Measurements from ENCODE around the gene NPC2.

The NPC2 gene

DNA sequence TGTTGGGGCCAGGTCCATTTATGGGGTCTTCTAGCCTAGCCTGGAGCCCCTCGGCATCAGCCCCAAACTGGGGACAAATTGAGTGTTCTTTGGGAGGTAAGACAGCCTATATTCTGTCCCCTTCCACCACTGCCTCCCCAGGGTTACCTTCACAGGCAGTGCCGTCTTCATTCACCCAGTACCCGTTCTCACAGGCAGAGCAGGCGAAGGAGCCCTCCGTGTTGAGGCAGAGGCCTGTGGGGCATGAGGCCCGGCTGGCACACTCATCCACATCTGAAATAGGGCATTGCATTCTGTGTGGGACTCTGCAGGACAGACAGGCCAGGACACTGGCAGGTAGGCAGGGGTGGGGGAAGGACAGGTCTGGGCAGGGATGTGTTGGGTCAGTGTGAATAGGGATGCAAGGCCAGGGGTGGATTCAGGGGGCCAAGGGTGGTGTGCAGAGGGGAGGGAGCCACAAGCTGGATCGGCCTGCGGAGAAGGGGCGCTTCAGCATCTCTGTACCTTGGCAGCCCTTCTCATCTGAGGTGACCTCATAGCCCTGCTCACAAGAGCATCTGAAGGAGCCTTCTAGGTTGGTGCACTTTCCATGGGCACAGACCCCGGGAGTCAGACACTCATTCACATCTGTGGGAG is 16.6 kb upstream of the NPC2 start:
- Histone ChIP-seq H3K27ac (ENCODE audit: low read length) (no peak overlapping the region), H3K36me3 (ENCODE audit: control insufficient read depth, insufficient read depth, low read length) (no peaks in the 10 kb centered on the region)

DNA sequence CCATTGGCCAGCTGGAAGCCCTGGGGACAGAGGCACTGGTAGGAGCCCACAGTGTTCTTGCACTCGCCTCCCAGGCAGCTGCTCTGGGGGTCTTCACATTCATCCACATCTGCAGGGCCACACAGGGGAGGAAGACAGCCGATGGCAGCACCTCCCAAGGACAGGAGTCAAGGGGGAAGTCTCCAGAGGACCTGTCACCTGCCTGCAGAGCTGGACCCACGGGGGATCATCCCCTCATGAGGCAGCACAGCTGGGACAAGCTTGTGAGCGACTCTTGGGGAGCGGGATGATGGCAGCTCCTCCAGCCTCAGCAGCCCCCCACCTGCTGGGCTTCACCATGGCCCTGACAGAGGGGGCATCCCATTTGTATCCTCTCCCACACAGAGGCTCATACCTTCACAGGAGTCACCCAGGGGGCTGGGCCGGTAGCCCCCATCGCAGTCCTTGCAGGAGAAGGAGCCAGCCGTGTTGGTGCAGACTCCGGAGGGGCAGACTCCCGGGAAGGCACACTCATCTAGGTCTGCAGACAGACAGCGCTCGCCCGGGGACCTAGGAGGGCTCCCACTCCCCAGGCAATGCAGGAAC is 15.8 kb upstream of the NPC2 start:
- H3K27ac ChIP-seq (ENCODE audit: low read length) = no peak overlapping the region
- peaks cover 3% of the 10 kb centered on the region for H3K4me1 ChIP-seq (ENCODE audit: control insufficient read depth, insufficient read depth, low read length)
- H3K36me3 ChIP-seq (ENCODE audit: control insufficient read depth, insufficient read depth, low read length) = no peaks in the 10 kb centered on the region
- H3K4me3 ChIP-seq (ENCODE audit: low read length) = no peak overlapping the region
- H3K27me3 ChIP-seq (ENCODE audit: control insufficient read depth, insufficient read depth, low read length) = no peaks in the 10 kb centered on the region
- no CpG with 5 or more reads among the region's 13 CpGs for WGBS (ENCODE audit: insufficient coverage, insufficient read length)
- DNase-seq (ENCODE audit: low read depth, low spot score) = no peak
- no peaks in the 10 kb centered on the region for H3K9me3 ChIP-seq (ENCODE audit: control insufficient read depth, insufficient read depth, low read length)

More for the DNA sequence above, 16.6 kb upstream of the NPC2 start:
- WGBS (ENCODE audit: insufficient coverage, insufficient read length) = no CpG with 5 or more reads among the region's 10 CpGs
- Histone ChIP-seq H3K4me3 (ENCODE audit: low read length) (no peak overlapping the region), H3K27me3 (ENCODE audit: control insufficient read depth, insufficient read depth, low read length) (no peaks in the 10 kb centered on the region), H3K4me1 (ENCODE audit: control insufficient read depth, insufficient read depth, low read length) (peaks cover 3% of the 10 kb centered on the region), H3K9me3 (ENCODE audit: control insufficient read depth, insufficient read depth, low read length) (no peaks in the 10 kb centered on the region)
- no peak for DNase-seq (ENCODE audit: low read depth, low spot score)

DNA sequence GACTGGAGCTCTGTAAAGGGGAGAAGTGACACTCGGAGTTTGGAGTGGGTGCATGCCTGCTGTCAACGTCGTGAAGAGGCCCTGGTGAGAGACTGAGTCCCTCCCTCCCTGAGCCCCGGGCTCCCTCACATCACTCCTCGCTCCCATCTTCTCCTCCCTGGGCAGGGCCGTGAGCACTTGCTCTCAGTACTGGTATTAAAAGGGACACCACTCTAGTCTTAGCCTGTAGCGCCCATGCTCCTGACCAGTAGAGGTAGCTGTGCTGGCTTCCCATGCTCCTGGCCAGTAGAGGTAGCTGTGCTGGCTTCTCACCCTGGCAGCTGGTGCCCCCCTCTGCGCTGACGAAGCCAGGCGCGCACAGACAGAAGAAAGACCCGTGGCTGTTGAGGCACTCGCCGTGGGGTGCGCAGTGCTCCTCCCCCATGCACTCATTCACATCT is 15.2 kb upstream of the NPC2 start:
- no peaks in the 10 kb centered on the region for H3K9me3 ChIP-seq (ENCODE audit: control insufficient read depth, insufficient read depth, low read length)
- no CpG with 5 or more reads among the region's 15 CpGs for WGBS (ENCODE audit: insufficient coverage, insufficient read length)
- H3K27me3 ChIP-seq (ENCODE audit: control insufficient read depth, insufficient read depth, low read length) = no peaks in the 10 kb centered on the region
- H3K4me3 ChIP-seq (ENCODE audit: low read length) = no peak overlapping the region
- H3K27ac ChIP-seq (ENCODE audit: low read length) = no peak overlapping the region
- H3K36me3 ChIP-seq (ENCODE audit: control insufficient read depth, insufficient read depth, low read length) = no peaks in the 10 kb centered on the region; the same call in 1 of the 2 replicates
- H3K4me1 ChIP-seq (ENCODE audit: control insufficient read depth, insufficient read depth, low read length) = peaks cover 3% of the 10 kb centered on the region
- no peak for DNase-seq (ENCODE audit: low read depth, low spot score)

DNA sequence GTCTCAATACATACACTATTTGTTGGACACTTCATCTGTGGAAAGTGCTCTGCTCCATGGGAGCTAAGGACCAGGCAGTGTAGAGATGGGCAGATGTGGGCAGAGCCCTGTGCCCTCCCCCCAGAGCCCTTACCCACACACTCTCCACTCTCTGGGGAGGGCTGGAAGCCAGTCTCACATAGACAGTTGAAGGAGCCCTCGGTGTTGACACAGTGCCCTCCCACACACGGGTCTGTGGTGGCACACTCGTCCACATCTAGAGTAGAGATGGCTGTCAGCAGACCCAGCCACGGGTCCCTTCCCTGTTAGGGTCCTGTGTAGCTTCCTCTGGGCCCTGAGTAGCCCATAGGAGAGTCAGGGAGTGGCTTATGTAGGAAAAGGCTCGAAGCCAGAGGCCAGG is 14.7 kb upstream of the NPC2 start:
- no peak overlapping the region for H3K27ac ChIP-seq (ENCODE audit: low read length)
- H3K9me3 ChIP-seq (ENCODE audit: control insufficient read depth, insufficient read depth, low read length) = no peaks in the 10 kb centered on the region
- WGBS (ENCODE audit: insufficient coverage, insufficient read length) = no CpG with 5 or more reads among the region's 5 CpGs
- no peak overlapping the region for H3K4me3 ChIP-seq (ENCODE audit: low read length)
- DNase-seq (ENCODE audit: low read depth, low spot score) = no peak
- H3K4me1 ChIP-seq (ENCODE audit: control insufficient read depth, insufficient read depth, low read length) = peaks cover 3% of the 10 kb centered on the region
- no peaks in the 10 kb centered on the region; the same call in 1 of the 2 replicates for H3K36me3 ChIP-seq (ENCODE audit: control insufficient read depth, insufficient read depth, low read length)
- no peaks in the 10 kb centered on the region for H3K27me3 ChIP-seq (ENCODE audit: control insufficient read depth, insufficient read depth, low read length)

DNA sequence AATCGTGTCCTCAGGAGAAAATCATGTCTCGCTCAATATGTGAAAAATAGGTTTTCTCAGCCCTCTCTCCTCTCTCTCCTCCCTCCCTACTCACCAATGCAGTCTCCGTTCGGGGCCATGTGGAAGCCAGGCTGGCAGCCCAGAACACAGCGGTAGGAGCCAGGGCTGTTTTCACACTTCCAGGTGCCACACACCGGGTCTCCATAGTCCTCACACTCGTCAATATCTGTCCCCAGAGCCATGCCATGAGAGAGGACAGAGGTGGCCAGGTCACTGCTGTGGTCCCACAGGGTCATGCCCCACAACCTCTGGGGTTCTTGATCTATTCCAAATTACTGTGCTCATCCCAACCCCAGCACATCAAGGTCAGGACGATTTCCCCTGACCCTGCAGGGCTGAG is 14.0 kb upstream of the NPC2 start:
- DNase-seq (ENCODE audit: low read depth, low spot score) = no peak
- H3K9me3 ChIP-seq (ENCODE audit: control insufficient read depth, insufficient read depth, low read length) = no peaks in the 10 kb centered on the region
- peaks cover 3% of the 10 kb centered on the region for H3K4me1 ChIP-seq (ENCODE audit: control insufficient read depth, insufficient read depth, low read length)
- H3K27ac ChIP-seq (ENCODE audit: low read length) = no peak overlapping the region
- H3K36me3 ChIP-seq (ENCODE audit: control insufficient read depth, insufficient read depth, low read length) = no peaks in the 10 kb centered on the region; the same call in 1 of the 2 replicates
- no peak overlapping the region for H3K4me3 ChIP-seq (ENCODE audit: low read length)
- WGBS (ENCODE audit: insufficient coverage, insufficient read length) = no CpG with 5 or more reads among the region's 8 CpGs
- no peaks in the 10 kb centered on the region for H3K27me3 ChIP-seq (ENCODE audit: control insufficient read depth, insufficient read depth, low read length)

DNA sequence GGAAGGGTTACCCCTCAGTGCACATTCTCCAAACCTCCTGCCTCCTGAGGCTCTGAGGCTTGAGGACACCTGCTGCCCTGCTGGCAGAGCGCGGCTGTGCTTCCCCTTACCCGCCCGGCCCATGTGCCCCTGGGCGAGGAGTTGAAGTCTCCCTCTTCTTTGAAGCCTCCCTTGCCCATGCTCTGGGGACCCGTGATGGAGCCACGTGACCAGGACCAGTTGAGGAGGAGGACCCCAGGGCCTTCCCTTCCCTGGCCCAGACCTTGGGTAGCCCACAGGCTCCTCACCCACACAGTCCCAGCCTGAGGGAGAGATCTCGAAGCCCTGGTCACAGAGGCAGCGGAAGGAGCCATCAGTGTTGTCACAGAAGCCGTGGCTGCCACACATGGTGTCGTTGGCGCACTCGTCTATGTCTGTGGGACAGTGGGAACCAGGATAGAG is 13.3 kb upstream of the NPC2 start:
- H3K4me1 ChIP-seq (ENCODE audit: control insufficient read depth, insufficient read depth, low read length) = peaks cover 4% of the 10 kb centered on the region

DNA sequence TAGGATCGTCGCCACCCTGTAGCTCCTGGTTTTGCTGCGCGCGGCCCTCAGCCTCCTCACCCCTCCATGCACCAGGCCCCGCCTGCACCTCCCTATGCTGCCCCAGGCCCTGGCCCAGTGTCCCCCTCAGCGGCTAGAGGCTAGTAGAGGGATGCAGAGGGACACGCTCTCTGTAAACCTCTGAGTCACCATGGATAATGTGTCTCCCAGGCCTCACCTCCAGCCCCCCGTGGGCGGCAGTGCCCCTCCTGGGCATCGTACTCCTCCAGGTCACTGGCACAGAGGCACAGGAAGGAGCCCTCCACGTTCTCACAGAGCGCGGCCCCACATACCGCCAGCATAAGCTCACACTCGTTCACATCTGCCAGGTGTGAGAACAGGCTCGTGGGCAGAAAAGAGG is 12.7 kb upstream of the NPC2 start:
- no peak overlapping the region for H3K4me3 ChIP-seq (ENCODE audit: low read length)
- peaks cover 6% of the 10 kb centered on the region for H3K4me1 ChIP-seq (ENCODE audit: control insufficient read depth, insufficient read depth, low read length)
- H3K27ac ChIP-seq (ENCODE audit: low read length) = no peak overlapping the region
- WGBS (ENCODE audit: insufficient coverage, insufficient read length) = no CpG with 5 or more reads among the region's 17 CpGs
- no peaks in the 10 kb centered on the region; the same call in 1 of the 2 replicates for H3K36me3 ChIP-seq (ENCODE audit: control insufficient read depth, insufficient read depth, low read length)
- DNase-seq (ENCODE audit: low read depth, low spot score) = no peak
- H3K27me3 ChIP-seq (ENCODE audit: control insufficient read depth, insufficient read depth, low read length) = no peaks in the 10 kb centered on the region
- no peaks in the 10 kb centered on the region for H3K9me3 ChIP-seq (ENCODE audit: control insufficient read depth, insufficient read depth, low read length)

More for the DNA sequence above, 13.3 kb upstream of the NPC2 start:
- DNase-seq (ENCODE audit: low read depth, low spot score) = no peak
- no CpG with 5 or more reads among the region's 13 CpGs for WGBS (ENCODE audit: insufficient coverage, insufficient read length)
- Histone ChIP-seq H3K4me3 (ENCODE audit: low read length) (no peak overlapping the region), H3K36me3 (ENCODE audit: control insufficient read depth, insufficient read depth, low read length) (no peaks in the 10 kb centered on the region; the same call in 1 of the 2 replicates), H3K27me3 (ENCODE audit: control insufficient read depth, insufficient read depth, low read length) (no peaks in the 10 kb centered on the region), H3K27ac (ENCODE audit: low read length) (no peak overlapping the region), H3K9me3 (ENCODE audit: control insufficient read depth, insufficient read depth, low read length) (no peaks in the 10 kb centered on the region)

DNA sequence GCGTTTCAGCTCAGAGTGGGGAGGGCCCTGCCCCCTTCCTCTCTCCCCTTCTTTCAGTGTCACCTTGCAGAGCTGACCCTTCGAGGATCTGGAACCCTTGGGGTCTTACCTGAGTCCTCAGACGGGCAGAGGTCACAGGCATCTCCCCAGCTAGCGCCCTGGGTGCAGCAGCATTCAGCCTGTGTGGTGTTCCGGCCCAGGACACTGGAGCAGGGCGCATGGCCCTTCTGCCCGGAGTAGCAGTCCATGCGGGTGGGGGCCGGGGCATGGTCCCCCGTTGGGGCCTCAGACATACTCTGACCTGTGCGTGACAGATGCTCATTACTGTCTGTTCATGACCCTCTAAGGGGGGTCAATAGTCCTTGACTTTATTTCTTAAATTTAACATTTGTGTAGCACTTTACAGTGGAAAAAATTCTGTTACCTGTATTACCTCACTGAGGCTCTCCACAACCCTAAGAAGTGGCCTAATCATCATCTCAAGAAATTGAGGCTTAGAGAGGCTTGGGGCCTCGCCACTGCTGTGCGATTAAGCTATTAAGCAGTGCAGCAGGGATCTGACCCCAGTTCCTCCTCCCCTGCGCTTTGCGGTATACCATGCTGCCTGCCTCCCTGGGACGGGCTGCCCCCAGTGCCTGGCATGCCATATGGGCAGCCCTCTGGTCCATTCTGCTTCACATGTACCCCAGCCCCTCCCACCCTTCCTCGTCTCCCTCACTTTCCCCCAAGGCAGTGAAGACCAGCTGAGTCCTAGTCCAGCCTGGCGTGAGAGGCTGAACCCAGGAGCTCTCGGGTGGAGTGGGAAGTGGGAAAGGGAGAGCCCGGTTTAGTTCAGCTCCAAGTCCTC is 12.0 kb upstream of the NPC2 start:
- Histone ChIP-seq H3K4me3 (ENCODE audit: low read length) (no peak overlapping the region), H3K27ac (ENCODE audit: low read length) (no peak overlapping the region), H3K36me3 (ENCODE audit: control insufficient read depth, insufficient read depth, low read length) (no peaks in the 10 kb centered on the region; the same call in 1 of the 2 replicates), H3K9me3 (ENCODE audit: control insufficient read depth, insufficient read depth, low read length) (no peaks in the 10 kb centered on the region), H3K4me1 (ENCODE audit: control insufficient read depth, insufficient read depth, low read length) (peaks cover 10% of the 10 kb centered on the region), H3K27me3 (ENCODE audit: control insufficient read depth, insufficient read depth, low read length) (no peaks in the 10 kb centered on the region)
- no CpG with 5 or more reads among the region's 20 CpGs for WGBS (ENCODE audit: insufficient coverage, insufficient read length)
- DNase-seq (ENCODE audit: low read depth, low spot score) = no peak

DNA sequence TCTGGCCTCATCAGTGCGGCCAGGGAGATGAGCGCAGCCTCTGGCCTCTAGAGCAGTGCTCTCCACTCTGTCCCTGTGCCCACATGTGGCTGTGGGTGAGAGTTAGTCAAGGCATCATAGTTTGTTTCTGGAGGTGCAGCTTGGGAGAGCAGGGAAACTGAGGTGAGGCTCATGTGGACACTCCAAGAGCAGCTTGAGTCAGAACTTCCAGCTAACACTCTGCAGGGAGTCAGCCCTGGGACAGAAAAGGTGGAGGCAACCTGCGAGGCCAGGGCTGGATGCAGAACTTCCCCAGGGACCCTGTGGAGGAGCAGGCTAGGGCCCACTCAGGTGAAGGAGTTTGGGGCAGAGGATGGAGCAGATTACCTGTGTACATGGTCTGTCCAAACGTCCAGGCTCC is 11.3 kb upstream of the NPC2 start:
- no peak for DNase-seq (ENCODE audit: low read depth, low spot score)
- Histone ChIP-seq H3K27ac (ENCODE audit: low read length) (no peak overlapping the region), H3K4me1 (ENCODE audit: control insufficient read depth, insufficient read depth, low read length) (peaks cover 10% of the 10 kb centered on the region), H3K9me3 (ENCODE audit: control insufficient read depth, insufficient read depth, low read length) (no peaks in the 10 kb centered on the region), H3K4me3 (ENCODE audit: low read length) (no peak overlapping the region), H3K27me3 (ENCODE audit: control insufficient read depth, insufficient read depth, low read length) (no peaks in the 10 kb centered on the region), H3K36me3 (ENCODE audit: control insufficient read depth, insufficient read depth, low read length) (no peaks in the 10 kb centered on the region; the same call in 1 of the 2 replicates)
- WGBS (ENCODE audit: insufficient coverage, insufficient read length) = no CpG with 5 or more reads among the region's 4 CpGs

DNA sequence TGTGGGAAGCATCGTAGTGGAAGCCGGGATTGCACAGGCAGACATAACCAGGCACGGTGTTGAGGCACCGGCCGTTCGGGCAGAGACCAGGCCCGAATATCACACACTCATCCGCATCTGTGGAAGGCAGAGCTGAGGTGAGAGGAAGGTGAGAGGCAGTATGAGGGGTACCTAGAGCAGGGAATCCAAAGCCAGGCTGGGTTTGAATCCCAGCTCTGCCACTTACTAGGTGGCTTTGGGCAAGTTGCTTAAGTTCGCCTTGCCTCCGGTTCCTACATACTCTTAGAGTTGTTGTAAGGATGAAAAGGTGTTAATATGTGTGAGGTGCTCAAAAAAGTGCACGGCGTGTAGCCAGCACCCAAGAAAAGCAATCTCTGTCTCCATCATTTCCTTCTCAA is 10.8 kb upstream of the NPC2 start:
- Histone ChIP-seq H3K27ac (ENCODE audit: low read length) (no peak overlapping the region), H3K4me3 (ENCODE audit: low read length) (no peak overlapping the region), H3K4me1 (ENCODE audit: control insufficient read depth, insufficient read depth, low read length) (peaks cover 10% of the 10 kb centered on the region), H3K27me3 (ENCODE audit: control insufficient read depth, insufficient read depth, low read length) (no peaks in the 10 kb centered on the region), H3K36me3 (ENCODE audit: control insufficient read depth, insufficient read depth, low read length) (no peaks in the 10 kb centered on the region; the same call in 1 of the 2 replicates), H3K9me3 (ENCODE audit: control insufficient read depth, insufficient read depth, low read length) (no peaks in the 10 kb centered on the region)
- no peak for DNase-seq (ENCODE audit: low read depth, low spot score)
- no CpG with 5 or more reads among the region's 12 CpGs for WGBS (ENCODE audit: insufficient coverage, insufficient read length)
